HEK293 (cell line): ENCODE results near the gene ZNRF2.

Experiments used
- BCL11B ChIP-seq: fragments of 450-650 bp; formaldehyde crosslinking; IDR thresholded peaks from 2 replicates; pipeline ENCODE4 v1.5.1; 2016; ENCODE audit warnings: low read depth, missing biosample characterization, missing genetic modification characterization
- HOXA7 ChIP-seq: sonication (generic); formaldehyde crosslinking; IDR thresholded peaks from 2 replicates; pipeline ENCODE4 v1.8.1; 2022; ENCODE audit warnings: missing genetic modification reagents, borderline replicate concordance
- KLF10 ChIP-seq: fragments of 450-650 bp; IDR thresholded peaks from 2 replicates; pipeline ENCODE4 v1.5.1; 2018; ENCODE audit warnings: missing biosample characterization, mild to moderate bottlenecking, missing genetic modification characterization
- KLF16 ChIP-seq: fragments of 450-650 bp; formaldehyde crosslinking; IDR thresholded peaks from 2 replicates; pipeline ENCODE4 v1.5.1; 2017; ENCODE audit warnings: missing biosample characterization, missing genetic modification characterization
- PRDM6 ChIP-seq: fragments of 450-650 bp; formaldehyde crosslinking; IDR thresholded peaks from 2 replicates; pipeline ENCODE4 v1.5.1; 2017; ENCODE audit warnings: missing biosample characterization, missing genetic modification characterization
- ZBTB1 ChIP-seq: fragments of 450-650 bp; formaldehyde crosslinking; IDR thresholded peaks from 2 replicates; pipeline ENCODE4 v1.5.1; 2016; ENCODE audit warnings: missing biosample characterization, missing genetic modification characterization
- ZBTB17 ChIP-seq: fragments of 450-650 bp; formaldehyde crosslinking; IDR thresholded peaks from 2 replicates; pipeline ENCODE4 v1.5.1; 2016; ENCODE audit warnings: missing biosample characterization, missing genetic modification characterization
- ZFP41 ChIP-seq: fragments of 450-650 bp; formaldehyde crosslinking; IDR thresholded peaks from 2 replicates; pipeline ENCODE4 v1.5.1; 2016; ENCODE audit warnings: missing biosample characterization, missing genetic modification characterization, borderline replicate concordance
- ZNF24 ChIP-seq: fragments of 450-650 bp; formaldehyde crosslinking; IDR thresholded peaks from 2 replicates; pipeline ENCODE4 v1.5.1; 2016; ENCODE audit warnings: missing biosample characterization, missing genetic modification characterization
- ZNF248 ChIP-seq: fragments of 450-650 bp; formaldehyde crosslinking; IDR thresholded peaks from 2 replicates; pipeline ENCODE4 v1.5.1; 2017; ENCODE audit warnings: missing biosample characterization, missing genetic modification characterization
- ZNF292 ChIP-seq: fragments of 450-650 bp; formaldehyde crosslinking; IDR thresholded peaks from 2 replicates; pipeline ENCODE4 v1.5.1; 2016; ENCODE audit warnings: low read depth, missing biosample characterization, missing genetic modification characterization, borderline replicate concordance
- ZNF302 ChIP-seq: fragments of 450-650 bp; formaldehyde crosslinking; IDR thresholded peaks from 2 replicates; pipeline ENCODE4 v1.5.1; 2016; ENCODE audit warnings: missing biosample characterization, missing genetic modification characterization, low read depth
- ZNF324 ChIP-seq: fragments of 450-650 bp; formaldehyde crosslinking; IDR thresholded peaks from 2 replicates; pipeline ENCODE4 v1.5.1; 2016; ENCODE audit warnings: missing biosample characterization, missing genetic modification characterization
- ZNF350 ChIP-seq: fragments of 450-650 bp; formaldehyde crosslinking; IDR thresholded peaks from 2 replicates; pipeline ENCODE4 v1.5.0; 2017; ENCODE audit warnings: missing biosample characterization, mild to moderate bottlenecking, missing genetic modification characterization
- ZNF366 ChIP-seq: fragments of 450-650 bp; formaldehyde crosslinking; conservative IDR thresholded peaks from 2 replicates; pipeline ENCODE4 v1.5.1; 2016; ENCODE audit warnings: missing biosample characterization, missing genetic modification characterization
- ZNF398 ChIP-seq: fragments of 450-650 bp; formaldehyde crosslinking; IDR thresholded peaks from 2 replicates; pipeline ENCODE4 v1.5.1; 2017; ENCODE audit warnings: missing biosample characterization, missing genetic modification characterization
- ZNF404 ChIP-seq: fragments of 450-650 bp; formaldehyde crosslinking; IDR thresholded peaks from 2 replicates; pipeline ENCODE4 v1.5.1; 2017; ENCODE audit warnings: missing biosample characterization, missing genetic modification characterization
- ZNF433 ChIP-seq: fragments of 450-650 bp; formaldehyde crosslinking; IDR thresholded peaks from 2 replicates; pipeline ENCODE4 v1.5.1; 2016; ENCODE audit warnings: missing biosample characterization, missing genetic modification characterization, low read depth
- ZNF488 ChIP-seq: fragments of 450-650 bp; formaldehyde crosslinking; IDR thresholded peaks from 2 replicates; pipeline ENCODE4 v1.5.1; 2016; ENCODE audit warnings: missing biosample characterization, missing genetic modification characterization
- ZNF518A ChIP-seq: fragments of 450-650 bp; formaldehyde crosslinking; conservative IDR thresholded peaks from 2 replicates; pipeline ENCODE4 v1.5.1; 2016; ENCODE audit warnings: low read depth, missing biosample characterization, missing genetic modification characterization
- ZNF544 ChIP-seq: fragments of 450-650 bp; formaldehyde crosslinking; IDR thresholded peaks from 2 replicates; pipeline ENCODE4 v1.5.0; 2017; ENCODE audit warnings: missing biosample characterization, missing genetic modification characterization
- ZNF555 ChIP-seq: fragments of 450-650 bp; formaldehyde crosslinking; conservative IDR thresholded peaks from 2 replicates; pipeline ENCODE4 v1.5.1; 2017; ENCODE audit warnings: missing biosample characterization, mild to moderate bottlenecking, missing genetic modification characterization, inconsistent platforms
- ZNF600 ChIP-seq: fragments of 450-650 bp; formaldehyde crosslinking; IDR thresholded peaks from 2 replicates; pipeline ENCODE4 v1.5.1; 2016; ENCODE audit warnings: missing biosample characterization, missing genetic modification characterization
- ZNF621 ChIP-seq: fragments of 450-650 bp; formaldehyde crosslinking; IDR thresholded peaks from 2 replicates; pipeline ENCODE4 v1.5.1; 2017; ENCODE audit warnings: missing biosample characterization, missing genetic modification characterization
- ZNF629 ChIP-seq: fragments of 450-650 bp; formaldehyde crosslinking; IDR thresholded peaks from 2 replicates; pipeline ENCODE4 v1.5.1; 2017; ENCODE audit warnings: missing biosample characterization, missing genetic modification characterization
- ZNF692 ChIP-seq: fragments of 450-650 bp; formaldehyde crosslinking; IDR thresholded peaks from 2 replicates; pipeline ENCODE4 v1.5.1; 2016; ENCODE audit warnings: missing biosample characterization, missing genetic modification characterization
- ZNF704 ChIP-seq: fragments of 450-650 bp; formaldehyde crosslinking; IDR thresholded peaks from 2 replicates; pipeline ENCODE4 v1.5.1; 2016; ENCODE audit warnings: missing biosample characterization, missing genetic modification characterization
- ZNF830 ChIP-seq: fragments of 450-650 bp; IDR thresholded peaks from 2 replicates; pipeline ENCODE4 v1.5.0; 2018; ENCODE audit warnings: missing biosample characterization, missing genetic modification characterization, low read depth, mild to moderate bottlenecking, moderate library complexity

ZNRF2 gene

GRCh38 chr7:30284298-30285066, at the start of gene ZNRF2 (continued):
- TF ChIP-seq ZNF488 (tag by site-specific recombination) (no peak), ZNF621 (tag by site-specific recombination) (no peak), ZFP41 (no peak), ZNF600 (tag by site-specific recombination) (no peak), ZNF398 (tag by site-specific recombination) (peak; percentile 99), ZBTB17 (tag by site-specific recombination) (no peak; the same call in 1 of the 2 replicates), HOXA7 (CRISPR knock-in tag) (no peak), ZNF324 (tag by site-specific recombination) (no peak), ZNF544 (tag by site-specific recombination) (no peak), KLF16 (tag by site-specific recombination) (peak; percentile 40; the same call in 1 of the 2 replicates), ZNF350 (tag by site-specific recombination) (no peak), ZNF555 (tag by site-specific recombination) (no peak), ZNF830 (tag by site-specific recombination) (no peak), ZNF629 (no peak; the same call in 1 of the 2 replicates), PRDM6 (tag by site-specific recombination) (no peak), ZNF366 (tag by site-specific recombination) (peak; percentile 49; the same call in 1 of the 2 replicates), ZNF302 (tag by site-specific recombination) (no peak), ZNF404 (tag by site-specific recombination) (no peak), ZNF704 (tag by site-specific recombination) (no peak), ZNF692 (tag by site-specific recombination) (0 out of 2 replicates have a peak, but pooled peaks have one; percentile 48), ZBTB1 (no peak), ZNF24 (tag by site-specific recombination) (0 out of 2 replicates have a peak, but pooled peaks have one; percentile 22), KLF10 (tag by site-specific recombination) (peak; percentile 76; the same call in 1 of the 2 replicates), ZNF248 (tag by site-specific recombination) (no peak), ZNF292 (tag by site-specific recombination) (no peak), ZNF433 (tag by site-specific recombination) (no peak), BCL11B (tag by site-specific recombination) (no peak), ZNF518A (tag by site-specific recombination) (no peak)
